Measurements from ENCODE around the gene RBM42.
"Not testable (repeated sequence)": the region's sequence is repeated elsewhere in the genome, so short reads cannot be mapped to it uniquely, and the experiment has no call there.

The RBM42 gene

GRCh38 chr19:35622750-35623149 is 6.1 kb upstream of the RBM42 start:
- DNase-seq: no peak

- DNase-seq: no peak
Observed at GRCh38 chr19:35623327-35624010, 5.4 kb upstream of the RBM42 start.

- no peak for DNase-seq
Observed at GRCh38 chr19:35628264-35628564, 622 bp upstream of the RBM42 start.

GRCh38 chr19:35629332-35629633 is 447 bp downstream of the RBM42 start:
- DNase-seq: peak in 1 of 6 experiments; percentile 28

GRCh38 chr19:35633727-35634440 is 5.0 kb downstream of the RBM42 start:
- DNase-seq: no peak

- DNase-seq: no peak
Observed at GRCh38 chr19:35636651-35637050, 7.8 kb downstream of the RBM42 start.

- no peak for DNase-seq
Observed at GRCh38 chr19:35637165-35637564, 8.3 kb downstream of the RBM42 start.

- no peak for DNase-seq
Observed at GRCh38 chr19:35639321-35639639, 10.4 kb downstream of the RBM42 start.

GRCh38 chr19:35639863-35640262 is 11.0 kb downstream of the RBM42 start:
- no peak for DNase-seq

- peak in 4 of 6 experiments; percentile 5 to 43 (median 14) for DNase-seq
Observed at GRCh38 chr19:35641515-35642151, 12.8 kb downstream of the RBM42 start, which contains the start of gene ETV2. Gene ETV2, plus strand, starts transcription at chr19:35641745. Its CDS starts 716 bp downstream, at chr19:35642461.

GRCh38 chr19:35642312-35642711 is 13.5 kb downstream of the RBM42 start:
- no peak for DNase-seq

- no peak for DNase-seq
Observed at GRCh38 chr19:35642798-35643254, 14.0 kb downstream of the RBM42 start.

- peak; percentile 63 to 94 (median 82) for DNase-seq
Observed at GRCh38 chr19:35643255-35644205, 14.7 kb downstream of the RBM42 start.

GRCh38 chr19:35644206-35644986 is 15.6 kb downstream of the RBM42 start:
- peak; percentile 88 to 94 (median 90) for DNase-seq

- DNase-seq: peak; percentile 27 to 74 (median 62)
Observed at GRCh38 chr19:35644987-35645679, 16.3 kb downstream of the RBM42 start.

- no peak for DNase-seq
Observed at GRCh38 chr19:35645680-35646511, 17.1 kb downstream of the RBM42 start.

- peak; percentile 71 to 92 (median 90) for DNase-seq
Observed at GRCh38 chr19:35648017-35648961, 19.5 kb downstream of the RBM42 start, which contains the start of gene COX6B1. Gene COX6B1, plus strand, starts transcription at chr19:35648323. Its CDS starts 2,921 bp downstream, at chr19:35651244.

- DNase-seq: no peak
Observed at GRCh38 chr19:35650581-35650980, 21.7 kb downstream of the RBM42 start.

GRCh38 chr19:35654828-35655227 is 26.0 kb downstream of the RBM42 start:
- not testable (repeated sequence) for DNase-seq
